GM23338 (cell line): ENCODE measurements around the gene AGTRAP. TPM values are rescaled to one million over a fixed set of nuclear protein-coding genes. Genes with fewer than 3 reads are reported as not detected.

Experiments
- ATAC-seq: fragments of 200-7000 bp; cut with Tn5 transposase; 3 replicates; pipeline ENCODE4 v1.9.1; 2020
- DNase-seq: peaks from one replicate; pipeline ENCODE4 v3.0.0-alpha.2; 2015; ENCODE audit warnings: low spot score
- H2AFZ ChIP-seq: fragments of 200-600 bp; sonication (generic); 2 replicates; pipeline ENCODE4 v1.8.0; 2016; ENCODE audit warnings: antibody characterized with exemption, mild to moderate bottlenecking, moderate library complexity
- H3F3A ChIP-seq: fragments of 200-600 bp; sonication (generic); replicated peaks from 2 replicates; pipeline ENCODE4 v1.8.0; 2017; ENCODE audit warnings: antibody characterized with exemption, mixed run types, low read depth
- H3K27ac ChIP-seq: fragments of 200-600 bp; sonication (generic); 2 replicates; pipeline ENCODE4 v1.6.1; 2016; ENCODE audit warnings: low read depth
- H3K27me3 ChIP-seq: fragments of 200-600 bp; sonication (generic); 2 replicates; pipeline ENCODE4 v1.8.0; 2016; ENCODE audit warnings: mild to moderate bottlenecking, mixed run types, moderate library complexity; ENCODE audit not compliant: insufficient read depth
- H3K36me3 ChIP-seq: fragments of 200-600 bp; sonication (generic); 2 replicates; pipeline ENCODE4 v1.8.0; 2016; ENCODE audit warnings: mild to moderate bottlenecking; ENCODE audit not compliant: insufficient read depth
- H3K4me1 ChIP-seq: fragments of 200-600 bp; sonication (generic); 2 replicates; pipeline ENCODE4 v1.8.0; 2016; ENCODE audit warnings: mild to moderate bottlenecking, moderate library complexity; ENCODE audit not compliant: insufficient read depth
- H3K4me2 ChIP-seq: fragments of 200-600 bp; sonication (generic); 2 replicates; pipeline ENCODE4 v1.7.1; 2017; ENCODE audit warnings: mixed run types
- H3K4me3 ChIP-seq: fragments of 200-600 bp; sonication (generic); 2 replicates; pipeline ENCODE4 v1.6.1; 2016; ENCODE audit warnings: mixed run types
- H3K79me2 ChIP-seq: fragments of 200-600 bp; sonication (generic); replicated peaks from 2 replicates; pipeline ENCODE4 v1.8.0; 2017; ENCODE audit warnings: mild to moderate bottlenecking; ENCODE audit not compliant: insufficient read depth
- H3K9me2 ChIP-seq: fragments of 200-600 bp; sonication (generic); 2 replicates; pipeline ENCODE4 v1.8.0; 2017; ENCODE audit not compliant: insufficient read depth
- H4K20me1 ChIP-seq: fragments of 200-600 bp; sonication (generic); replicated peaks from 2 replicates; pipeline ENCODE4 v1.8.0; 2017; ENCODE audit warnings: mild to moderate bottlenecking; ENCODE audit not compliant: insufficient read depth
- H3K27ac Mint-ChIP-seq: 2 replicates; pipeline ENCODE4 v1.8.0; 2020; ENCODE audit warnings: inconsistent platforms, mild to moderate bottlenecking, moderate library complexity, mixed read lengths
- H3K27me3 Mint-ChIP-seq: 3 replicates; pipeline ENCODE4 v1.8.0; 2022; ENCODE audit warnings: low read depth, mild to moderate bottlenecking, moderate library complexity, mixed read lengths, inconsistent platforms; ENCODE audit not compliant: insufficient read depth, poor library complexity
- H3K36me3 Mint-ChIP-seq: 3 replicates; pipeline ENCODE4 v1.8.0; 2021; ENCODE audit warnings: low read depth, mild to moderate bottlenecking, inconsistent platforms, moderate library complexity, mixed read lengths
- H3K4me1 Mint-ChIP-seq: 3 replicates; pipeline ENCODE4 v1.8.0; 2020; ENCODE audit warnings: mild to moderate bottlenecking, inconsistent platforms, mixed read lengths
- H3K4me3 Mint-ChIP-seq: 3 replicates; pipeline ENCODE4 v1.8.0; 2021; ENCODE audit warnings: moderate library complexity, mild to moderate bottlenecking, inconsistent platforms, mixed read lengths
- H3K9me3 Mint-ChIP-seq: 3 replicates; pipeline ENCODE4 v1.8.0; 2020; ENCODE audit warnings: moderate library complexity, mild to moderate bottlenecking, inconsistent platforms, mixed read lengths
- EZH2phosphoT487 ChIP-seq: fragments of 200-600 bp; sonication (generic); IDR thresholded peaks from one replicate; pipeline ENCODE4 v1.8.1; 2018; ENCODE audit warnings: antibody characterized with exemption; ENCODE audit not compliant: unreplicated experiment
- POLR2AphosphoS5 ChIP-seq: IDR thresholded peaks from 2 replicates; pipeline ENCODE4 v1.6.1; 2016; ENCODE audit warnings: antibody characterized with exemption, low read depth
- ZNF331 ChIP-seq: fragments of 250-450 bp; sonication (Bioruptor Pico); IDR thresholded peaks from 2 replicates; pipeline ENCODE4 v1.5.0; 2020; ENCODE audit warnings: low read depth, mild to moderate bottlenecking, moderate library complexity
- polyA plus RNA-seq: library from polyadenylated mRNA; unstranded; fragments of >200 nt; fragmentation: Nextera tagmentation; extraction: Ambion mirVana; gene quantifications from 2 replicates; pipeline ENCODE4 v1.2.1, GENCODE V29; 2016
- total RNA-seq: library from RNA; depleted of rRNA; stranded (reverse); fragments of >200 nt; shearing (Covaris generic); gene quantifications from 2 replicates; pipeline ENCODE4 v1.2.3, GENCODE V29; 2014
- TF ChIP-seq, protein P1 (sequence below), 2 experiments: fragments of 200-600 bp in 1 of 2; sonication (generic) in 1 of 2; conservative IDR thresholded peaks; 2 replicates each; pipeline versions ENCODE4 v1.5.1 to v1.6.1; 2016 to 2017; ENCODE audit warnings: antibody characterized with exemption in 2 of 2, low read depth in 2 of 2, mild to moderate bottlenecking in 2 of 2, moderate library complexity in 1 of 2
- TF ChIP-seq, protein P2 (sequence below): fragments of 250-450 bp; sonication (Bioruptor Pico); IDR thresholded peaks from 2 replicates; pipeline ENCODE4 v1.5.0; 2020; ENCODE audit warnings: mild to moderate bottlenecking, moderate library complexity

Gene AGTRAP
- total and polyA plus RNA-seq, 2 experiments from 2014 or later: 79.4 to 102 TPM

DNA sequence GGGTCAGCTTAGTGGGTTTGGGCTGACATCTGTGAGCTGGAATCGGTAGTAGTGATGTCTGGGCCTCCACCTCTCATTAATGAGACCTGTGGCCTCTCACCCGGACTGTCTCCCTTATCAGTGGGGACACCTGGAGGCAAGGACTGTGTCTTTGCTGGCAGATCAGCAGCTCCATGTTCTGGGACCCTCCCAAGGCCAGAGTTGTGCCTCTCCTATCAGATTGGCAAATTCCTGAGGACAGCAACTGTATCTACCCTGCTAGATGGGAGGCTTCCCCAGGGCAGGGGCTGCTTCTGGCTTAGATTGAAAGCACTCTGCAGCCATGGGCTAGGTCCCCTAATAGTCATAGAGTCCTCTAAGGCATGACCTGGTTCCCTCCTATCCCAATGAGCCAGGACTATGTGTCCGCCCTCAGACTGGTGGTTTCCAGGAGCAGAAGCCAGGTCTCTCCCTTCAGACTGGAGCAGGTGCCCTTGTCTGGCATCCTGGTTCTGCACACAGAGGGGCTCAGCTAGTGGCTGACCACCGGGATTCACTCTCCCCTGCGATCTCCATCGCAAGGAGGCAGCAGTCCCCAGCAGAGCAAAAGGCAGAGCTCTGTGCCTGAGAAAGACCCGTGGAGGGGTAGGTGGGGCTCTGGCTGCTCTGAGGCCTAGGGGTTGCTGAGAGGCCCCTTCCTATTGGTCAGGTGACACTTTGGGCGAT, 38.6 kb upstream of the AGTRAP start:
- Mint-ChIP-seq H3K4me1 (peaks cover 42% of the 10 kb centered on the region), H3K27me3 (peaks cover 12% of the 10 kb centered on the region)

More for the DNA sequence above, 38.6 kb upstream of the AGTRAP start:
- peaks cover 43% of the 10 kb centered on the region for H3K4me1 ChIP-seq
- Mint-ChIP-seq H3K4me3 (no peak overlapping the region), H3K9me3 (no peaks in the 10 kb centered on the region), H3K36me3 (no peaks in the 10 kb centered on the region; the same call in 2 of the 3 replicates), H3K27ac (no peak overlapping the region)
- no peaks in the 10 kb centered on the region; the same call in 1 of the 2 replicates for H4K20me1 ChIP-seq
- no peak overlapping the region for H3K4me2 ChIP-seq
- no peak overlapping the region for H3K27ac ChIP-seq
- no peaks in the 10 kb centered on the region for H3K27me3 ChIP-seq
- TF ChIP-seq EZH2phosphoT487: no peak
- TF ChIP-seq, protein P1, sequence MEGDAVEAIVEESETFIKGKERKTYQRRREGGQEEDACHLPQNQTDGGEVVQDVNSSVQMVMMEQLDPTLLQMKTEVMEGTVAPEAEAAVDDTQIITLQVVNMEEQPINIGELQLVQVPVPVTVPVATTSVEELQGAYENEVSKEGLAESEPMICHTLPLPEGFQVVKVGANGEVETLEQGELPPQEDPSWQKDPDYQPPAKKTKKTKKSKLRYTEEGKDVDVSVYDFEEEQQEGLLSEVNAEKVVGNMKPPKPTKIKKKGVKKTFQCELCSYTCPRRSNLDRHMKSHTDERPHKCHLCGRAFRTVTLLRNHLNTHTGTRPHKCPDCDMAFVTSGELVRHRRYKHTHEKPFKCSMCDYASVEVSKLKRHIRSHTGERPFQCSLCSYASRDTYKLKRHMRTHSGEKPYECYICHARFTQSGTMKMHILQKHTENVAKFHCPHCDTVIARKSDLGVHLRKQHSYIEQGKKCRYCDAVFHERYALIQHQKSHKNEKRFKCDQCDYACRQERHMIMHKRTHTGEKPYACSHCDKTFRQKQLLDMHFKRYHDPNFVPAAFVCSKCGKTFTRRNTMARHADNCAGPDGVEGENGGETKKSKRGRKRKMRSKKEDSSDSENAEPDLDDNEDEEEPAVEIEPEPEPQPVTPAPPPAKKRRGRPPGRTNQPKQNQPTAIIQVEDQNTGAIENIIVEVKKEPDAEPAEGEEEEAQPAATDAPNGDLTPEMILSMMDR (conservative IDR thresholded peaks at IDR 0.05; ENCODE audit: low read depth in 2 of 2): peak in 1 of 2 experiments; percentile 33; a peak in 2 of 4 replicates
- no peak for TF ChIP-seq POLR2AphosphoS5
- no peak for TF ChIP-seq ZNF331 (CRISPR knock-in tag)
- TF ChIP-seq, protein P2, sequence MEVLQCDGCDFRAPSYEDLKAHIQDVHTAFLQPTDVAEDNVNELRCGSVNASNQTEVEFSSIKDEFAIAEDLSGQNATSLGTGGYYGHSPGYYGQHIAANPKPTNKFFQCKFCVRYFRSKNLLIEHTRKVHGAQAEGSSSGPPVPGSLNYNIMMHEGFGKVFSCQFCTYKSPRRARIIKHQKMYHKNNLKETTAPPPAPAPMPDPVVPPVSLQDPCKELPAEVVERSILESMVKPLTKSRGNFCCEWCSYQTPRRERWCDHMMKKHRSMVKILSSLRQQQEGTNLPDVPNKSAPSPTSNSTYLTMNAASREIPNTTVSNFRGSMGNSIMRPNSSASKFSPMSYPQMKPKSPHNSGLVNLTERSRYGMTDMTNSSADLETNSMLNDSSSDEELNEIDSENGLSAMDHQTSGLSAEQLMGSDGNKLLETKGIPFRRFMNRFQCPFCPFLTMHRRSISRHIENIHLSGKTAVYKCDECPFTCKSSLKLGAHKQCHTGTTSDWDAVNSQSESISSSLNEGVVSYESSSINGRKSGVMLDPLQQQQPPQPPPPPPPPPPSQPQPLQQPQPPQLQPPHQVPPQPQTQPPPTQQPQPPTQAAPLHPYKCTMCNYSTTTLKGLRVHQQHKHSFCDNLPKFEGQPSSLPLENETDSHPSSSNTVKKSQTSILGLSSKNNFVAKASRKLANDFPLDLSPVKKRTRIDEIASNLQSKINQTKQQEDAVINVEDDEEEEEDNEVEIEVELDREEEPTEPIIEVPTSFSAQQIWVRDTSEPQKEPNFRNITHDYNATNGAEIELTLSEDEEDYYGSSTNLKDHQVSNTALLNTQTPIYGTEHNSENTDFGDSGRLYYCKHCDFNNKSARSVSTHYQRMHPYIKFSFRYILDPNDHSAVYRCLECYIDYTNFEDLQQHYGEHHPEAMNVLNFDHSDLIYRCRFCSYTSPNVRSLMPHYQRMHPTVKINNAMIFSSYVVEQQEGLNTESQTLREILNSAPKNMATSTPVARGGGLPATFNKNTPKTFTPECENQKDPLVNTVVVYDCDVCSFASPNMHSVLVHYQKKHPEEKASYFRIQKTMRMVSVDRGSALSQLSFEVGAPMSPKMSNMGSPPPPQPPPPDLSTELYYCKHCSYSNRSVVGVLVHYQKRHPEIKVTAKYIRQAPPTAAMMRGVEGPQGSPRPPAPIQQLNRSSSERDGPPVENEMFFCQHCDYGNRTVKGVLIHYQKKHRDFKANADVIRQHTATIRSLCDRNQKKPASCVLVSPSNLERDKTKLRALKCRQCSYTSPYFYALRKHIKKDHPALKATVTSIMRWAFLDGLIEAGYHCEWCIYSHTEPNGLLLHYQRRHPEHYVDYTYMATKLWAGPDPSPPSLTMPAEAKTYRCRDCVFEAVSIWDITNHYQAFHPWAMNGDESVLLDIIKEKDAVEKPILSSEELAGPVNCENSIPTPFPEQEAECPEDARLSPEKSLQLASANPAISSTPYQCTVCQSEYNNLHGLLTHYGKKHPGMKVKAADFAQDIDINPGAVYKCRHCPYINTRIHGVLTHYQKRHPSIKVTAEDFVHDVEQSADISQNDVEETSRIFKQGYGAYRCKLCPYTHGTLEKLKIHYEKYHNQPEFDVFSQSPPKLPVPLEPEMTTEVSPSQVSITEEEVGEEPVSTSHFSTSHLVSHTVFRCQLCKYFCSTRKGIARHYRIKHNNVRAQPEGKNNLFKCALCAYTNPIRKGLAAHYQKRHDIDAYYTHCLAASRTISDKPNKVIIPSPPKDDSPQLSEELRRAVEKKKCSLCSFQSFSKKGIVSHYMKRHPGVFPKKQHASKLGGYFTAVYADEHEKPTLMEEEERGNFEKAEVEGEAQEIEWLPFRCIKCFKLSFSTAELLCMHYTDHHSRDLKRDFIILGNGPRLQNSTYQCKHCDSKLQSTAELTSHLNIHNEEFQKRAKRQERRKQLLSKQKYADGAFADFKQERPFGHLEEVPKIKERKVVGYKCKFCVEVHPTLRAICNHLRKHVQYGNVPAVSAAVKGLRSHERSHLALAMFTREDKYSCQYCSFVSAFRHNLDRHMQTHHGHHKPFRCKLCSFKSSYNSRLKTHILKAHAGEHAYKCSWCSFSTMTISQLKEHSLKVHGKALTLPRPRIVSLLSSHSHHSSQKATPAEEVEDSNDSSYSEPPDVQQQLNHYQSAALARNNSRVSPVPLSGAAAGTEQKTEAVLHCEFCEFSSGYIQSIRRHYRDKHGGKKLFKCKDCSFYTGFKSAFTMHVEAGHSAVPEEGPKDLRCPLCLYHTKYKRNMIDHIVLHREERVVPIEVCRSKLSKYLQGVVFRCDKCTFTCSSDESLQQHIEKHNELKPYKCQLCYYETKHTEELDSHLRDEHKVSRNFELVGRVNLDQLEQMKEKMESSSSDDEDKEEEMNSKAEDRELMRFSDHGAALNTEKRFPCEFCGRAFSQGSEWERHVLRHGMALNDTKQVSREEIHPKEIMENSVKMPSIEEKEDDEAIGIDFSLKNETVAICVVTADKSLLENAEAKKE (CRISPR knock-in tag): no peak
- H3K4me3 ChIP-seq: no peak overlapping the region
- ATAC-seq (peak; percentile 48), DNase-seq (no peak)
- peaks cover 19% of the 10 kb centered on the region for H3F3A ChIP-seq
- no peaks in the 10 kb centered on the region for H3K9me2 ChIP-seq
- H2AFZ ChIP-seq: no peak overlapping the region
- no peaks in the 10 kb centered on the region; the same call in 1 of the 2 replicates for H3K36me3 ChIP-seq
- H3K79me2 ChIP-seq: peaks cover 59% of the 10 kb centered on the region
